ENCODE results near the gene VAMP8. TPM values are rescaled to one million over a fixed set of nuclear protein-coding genes. Genes with fewer than 3 reads are reported as not detected.
"Not testable (repeated sequence)": the region's sequence is repeated elsewhere in the genome, so short reads cannot be mapped to it uniquely, and the experiment has no call there.

VAMP8 gene
- total RNA-seq, 1 donor from 2014 or later: 3.8 TPM

DNA sequence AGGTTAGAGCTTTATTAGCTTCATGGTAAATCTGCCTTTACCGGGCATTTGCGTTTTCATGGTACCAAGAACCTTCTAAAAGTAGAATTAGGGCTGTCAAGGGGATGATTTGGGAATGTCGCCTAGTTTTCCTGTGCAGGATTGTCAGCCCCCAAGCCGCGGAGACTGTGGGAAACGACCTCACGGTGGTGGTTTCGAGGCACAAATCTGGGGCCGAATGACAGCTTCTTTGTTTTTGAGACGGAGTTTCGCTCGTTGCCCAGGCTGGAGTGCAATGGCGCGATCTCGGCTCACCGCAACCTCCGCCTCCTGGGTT is 38.0 kb downstream of the VAMP8 start:
- TF ChIP-seq, protein P1, sequence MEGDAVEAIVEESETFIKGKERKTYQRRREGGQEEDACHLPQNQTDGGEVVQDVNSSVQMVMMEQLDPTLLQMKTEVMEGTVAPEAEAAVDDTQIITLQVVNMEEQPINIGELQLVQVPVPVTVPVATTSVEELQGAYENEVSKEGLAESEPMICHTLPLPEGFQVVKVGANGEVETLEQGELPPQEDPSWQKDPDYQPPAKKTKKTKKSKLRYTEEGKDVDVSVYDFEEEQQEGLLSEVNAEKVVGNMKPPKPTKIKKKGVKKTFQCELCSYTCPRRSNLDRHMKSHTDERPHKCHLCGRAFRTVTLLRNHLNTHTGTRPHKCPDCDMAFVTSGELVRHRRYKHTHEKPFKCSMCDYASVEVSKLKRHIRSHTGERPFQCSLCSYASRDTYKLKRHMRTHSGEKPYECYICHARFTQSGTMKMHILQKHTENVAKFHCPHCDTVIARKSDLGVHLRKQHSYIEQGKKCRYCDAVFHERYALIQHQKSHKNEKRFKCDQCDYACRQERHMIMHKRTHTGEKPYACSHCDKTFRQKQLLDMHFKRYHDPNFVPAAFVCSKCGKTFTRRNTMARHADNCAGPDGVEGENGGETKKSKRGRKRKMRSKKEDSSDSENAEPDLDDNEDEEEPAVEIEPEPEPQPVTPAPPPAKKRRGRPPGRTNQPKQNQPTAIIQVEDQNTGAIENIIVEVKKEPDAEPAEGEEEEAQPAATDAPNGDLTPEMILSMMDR (IDR thresholded peaks at IDR 0.05): no peak
- no peaks in the 10 kb centered on the region for H3K27me3 Mint-ChIP-seq (ENCODE audit: unreplicated experiment)
- no peaks in the 10 kb centered on the region for H3K9me3 Mint-ChIP-seq (ENCODE audit: unreplicated experiment)
- no peak overlapping the region for H3K4me3 Mint-ChIP-seq (ENCODE audit: unreplicated experiment)
- no peak for DNase-seq (ENCODE audit: extremely low spot score, unreplicated experiment)
- peak overlapping the region; percentile 92 for H3K27ac Mint-ChIP-seq (ENCODE audit: unreplicated experiment)
- no peaks in the 10 kb centered on the region for H3K36me3 Mint-ChIP-seq (ENCODE audit: unreplicated experiment)
- peaks cover 33% of the 10 kb centered on the region for H3K4me1 Mint-ChIP-seq (ENCODE audit: unreplicated experiment)

DNA sequence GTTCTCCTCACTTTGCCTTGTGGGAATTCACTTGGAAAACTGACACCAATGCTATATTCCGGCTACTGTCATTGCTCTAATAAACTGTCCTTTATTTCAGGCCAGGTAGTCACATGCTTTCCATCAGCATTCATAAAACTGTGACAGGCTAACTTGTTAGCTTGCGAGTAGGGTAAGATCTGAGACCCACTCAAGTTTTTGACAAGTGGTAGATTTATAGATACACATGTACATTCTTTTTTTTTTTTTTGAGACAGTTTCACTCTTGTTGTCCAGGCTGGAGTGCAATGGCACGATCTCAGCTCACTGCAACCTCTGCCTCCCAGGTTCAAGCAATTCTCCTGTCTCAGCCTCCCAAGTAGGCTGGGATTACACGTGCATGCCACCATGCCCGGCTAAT is 40.3 kb downstream of the VAMP8 start:
- H3K27me3 Mint-ChIP-seq (ENCODE audit: unreplicated experiment); H3K9me3 Mint-ChIP-seq (ENCODE audit: unreplicated experiment); DNase-seq (ENCODE audit: extremely low spot score, unreplicated experiment); H3K27ac Mint-ChIP-seq (ENCODE audit: unreplicated experiment): not testable (repeated sequence)
- H3K4me1 Mint-ChIP-seq (ENCODE audit: unreplicated experiment): peaks cover 24% of the 10 kb centered on the region
- H3K4me3 Mint-ChIP-seq (ENCODE audit: unreplicated experiment): peak overlapping the region; percentile 94
- peaks cover 10% of the 10 kb centered on the region for H3K36me3 Mint-ChIP-seq (ENCODE audit: unreplicated experiment)

DNA sequence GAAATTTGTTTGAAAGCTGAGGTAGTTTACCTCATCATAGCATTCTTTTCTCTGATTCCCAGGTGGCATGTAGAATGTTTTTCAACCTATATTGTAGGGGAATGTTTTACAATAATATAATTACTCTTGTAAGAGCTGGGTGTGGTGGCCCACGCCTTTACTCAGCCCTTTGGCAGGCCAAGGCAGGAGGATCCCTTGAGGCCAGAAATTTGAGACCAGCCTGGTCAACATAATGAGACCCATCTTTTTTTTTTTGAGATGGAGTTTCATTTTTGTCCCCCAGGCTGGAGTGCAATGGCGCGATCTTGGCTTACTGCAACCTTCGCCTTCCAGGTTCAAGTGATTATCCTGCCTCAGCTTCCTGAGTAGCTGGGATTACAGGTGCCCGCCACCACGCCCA is 42.2 kb downstream of the VAMP8 start:
- no peak overlapping the region for H3K4me3 Mint-ChIP-seq (ENCODE audit: unreplicated experiment)
- no peaks in the 10 kb centered on the region for H3K9me3 Mint-ChIP-seq (ENCODE audit: unreplicated experiment)
- H3K27me3 Mint-ChIP-seq (ENCODE audit: unreplicated experiment): no peaks in the 10 kb centered on the region
- H3K36me3 Mint-ChIP-seq (ENCODE audit: unreplicated experiment): peaks cover 27% of the 10 kb centered on the region
- H3K4me1 Mint-ChIP-seq (ENCODE audit: unreplicated experiment): peaks cover 24% of the 10 kb centered on the region
- no peak for DNase-seq (ENCODE audit: extremely low spot score, unreplicated experiment)
- no peak overlapping the region for H3K27ac Mint-ChIP-seq (ENCODE audit: unreplicated experiment)
- TF ChIP-seq, protein P1 (IDR thresholded peaks at IDR 0.05): no peak

DNA sequence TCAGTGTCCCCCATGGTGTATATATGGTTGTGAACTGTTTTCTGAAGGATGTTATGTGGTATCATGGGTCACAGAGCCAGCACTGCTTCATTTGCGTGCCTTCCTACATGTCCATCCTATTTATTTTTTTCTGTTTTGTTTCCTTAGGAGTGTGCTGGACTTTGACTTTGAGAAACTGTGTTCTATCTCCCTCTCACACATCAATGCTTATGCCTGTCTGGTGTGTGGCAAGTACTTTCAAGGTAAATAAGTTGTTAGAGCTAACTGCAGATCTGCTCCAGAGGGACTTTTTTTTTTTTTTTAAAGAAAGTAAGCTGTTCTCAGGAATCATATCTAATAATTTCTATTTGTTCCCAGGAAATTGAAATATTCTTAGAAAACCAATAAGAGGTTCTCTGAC is 44.0 kb downstream of the VAMP8 start:
- H3K4me3 Mint-ChIP-seq (ENCODE audit: unreplicated experiment): no peak overlapping the region
- peaks cover 39% of the 10 kb centered on the region for H3K36me3 Mint-ChIP-seq (ENCODE audit: unreplicated experiment)
- TF ChIP-seq, protein P1 (IDR thresholded peaks at IDR 0.05): no peak
- no peaks in the 10 kb centered on the region for H3K27me3 Mint-ChIP-seq (ENCODE audit: unreplicated experiment)
- H3K9me3 Mint-ChIP-seq (ENCODE audit: unreplicated experiment): no peaks in the 10 kb centered on the region
- peaks cover 20% of the 10 kb centered on the region for H3K4me1 Mint-ChIP-seq (ENCODE audit: unreplicated experiment)
- no peak overlapping the region for H3K27ac Mint-ChIP-seq (ENCODE audit: unreplicated experiment)
- no peak for DNase-seq (ENCODE audit: extremely low spot score, unreplicated experiment)

DNA sequence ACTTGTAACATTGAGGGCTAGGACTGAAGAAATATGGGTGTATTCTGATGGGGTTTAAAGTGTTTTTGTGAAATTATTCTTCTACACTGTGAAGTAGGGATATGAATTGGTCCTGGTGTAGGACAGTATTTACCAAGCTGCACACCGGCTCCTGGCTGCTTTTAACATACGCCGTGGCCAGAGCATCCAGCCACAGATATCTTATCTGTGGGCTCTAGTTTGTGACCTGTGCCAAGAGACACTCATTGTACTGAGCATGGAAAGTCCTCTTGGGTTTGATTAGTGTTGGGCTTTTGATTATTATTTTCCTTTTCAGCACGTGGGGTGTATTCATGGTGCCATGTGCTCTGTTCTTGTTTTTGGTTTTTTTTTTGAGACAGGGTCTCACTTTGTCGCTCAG is 46.6 kb downstream of the VAMP8 start:
- no peak overlapping the region for H3K4me3 Mint-ChIP-seq (ENCODE audit: unreplicated experiment)
- H3K4me1 Mint-ChIP-seq (ENCODE audit: unreplicated experiment): peaks cover 6% of the 10 kb centered on the region
- DNase-seq (ENCODE audit: extremely low spot score, unreplicated experiment): no peak
- peaks cover 47% of the 10 kb centered on the region for H3K36me3 Mint-ChIP-seq (ENCODE audit: unreplicated experiment)
- H3K27ac Mint-ChIP-seq (ENCODE audit: unreplicated experiment): no peak overlapping the region
- no peaks in the 10 kb centered on the region for H3K27me3 Mint-ChIP-seq (ENCODE audit: unreplicated experiment)
- no peaks in the 10 kb centered on the region for H3K9me3 Mint-ChIP-seq (ENCODE audit: unreplicated experiment)
- TF ChIP-seq, protein P1 (IDR thresholded peaks at IDR 0.05): no peak

DNA sequence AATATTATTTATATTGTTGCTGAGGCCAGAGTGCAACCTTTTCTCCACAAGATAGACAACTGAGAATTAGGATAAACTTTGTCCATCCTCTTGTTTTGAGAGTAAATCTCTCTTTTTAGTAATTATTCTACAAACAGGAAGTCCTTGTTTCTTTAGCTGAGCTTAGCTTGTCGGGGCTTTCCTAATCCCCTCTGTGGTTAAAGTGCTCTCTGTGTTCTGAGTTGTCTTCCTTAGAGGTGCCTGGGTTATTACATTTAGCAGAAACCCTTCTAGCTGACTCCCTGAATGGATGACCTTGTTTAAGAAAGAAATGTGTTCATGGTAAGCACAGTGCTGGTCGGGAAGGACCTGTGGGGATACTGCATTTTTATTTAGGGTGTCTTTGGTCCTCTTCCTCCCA is 51.3 kb downstream of the VAMP8 start:
- no peak overlapping the region for H3K4me3 Mint-ChIP-seq (ENCODE audit: unreplicated experiment)
- H3K36me3 Mint-ChIP-seq (ENCODE audit: unreplicated experiment): peaks cover 54% of the 10 kb centered on the region
- no peaks in the 10 kb centered on the region for H3K9me3 Mint-ChIP-seq (ENCODE audit: unreplicated experiment)
- no peaks in the 10 kb centered on the region for H3K4me1 Mint-ChIP-seq (ENCODE audit: unreplicated experiment)
- DNase-seq (ENCODE audit: extremely low spot score, unreplicated experiment): no peak
- TF ChIP-seq, protein P1 (IDR thresholded peaks at IDR 0.05): no peak
- no peaks in the 10 kb centered on the region for H3K27me3 Mint-ChIP-seq (ENCODE audit: unreplicated experiment)
- H3K27ac Mint-ChIP-seq (ENCODE audit: unreplicated experiment): no peak overlapping the region

Data from osteocyte (in vitro differentiated cells).